GM12878 (cell line): ENCODE data around the gene MNAT1. TPM values are rescaled to one million over a fixed set of nuclear protein-coding genes. Genes with fewer than 3 reads are reported as not detected.

ENCODE experiments used
- ATAC-seq: fragments of 200-7000 bp; cut with Tn5 transposase; 3 replicates; pipeline ENCODE4 v1.9.1; 2020; ENCODE audit warnings: mild to moderate bottlenecking, moderate library complexity
- BruUV-seq: library from RNA; stranded (reverse); fragments of 400-500 nt; replicated peaks from 2 replicates; lab custom pipeline; 2021; lab: Mats Ljungman, UMichigan
- CTCF ChIA-PET: fragments of 300-600 bp; sonication (Branson Sonifier 250); formaldehyde crosslinking; extraction: SDS; loops from one replicate; lab custom pipeline; 2021; ENCODE audit warnings: inconsistent platforms; lab: Yijun Ruan, JAX
- POLR2A ChIA-PET: fragments of 350-600 bp; formaldehyde crosslinking; extraction: SDS; loops from one replicate; lab custom pipeline; 2021; ENCODE audit warnings: inconsistent platforms; lab: Charles Lee
- RAD21 ChIA-PET: fragments of 300-600 bp; sonication (Branson Sonifier 250); formaldehyde crosslinking; loops from one replicate; lab custom pipeline; 2023; ENCODE audit warnings: antibody characterized with exemption; ENCODE audit not compliant: unreplicated experiment; lab: Charles Lee
- SMC1A ChIA-PET: fragments of 300-600 bp; sonication (Branson Sonifier 250); formaldehyde crosslinking; loops from one replicate; lab custom pipeline; 2023; ENCODE audit not compliant: unreplicated experiment, uncharacterized antibody; lab: Charles Lee
- DNase-seq: peaks from one replicate; pipeline ENCODE4 v3.0.0-alpha.2; 2011; ENCODE audit warnings: low read depth, low spot score
- FAIRE-seq: peaks from 3 replicates; lab custom pipeline; 2011; peaks lifted over from hg19 to GRCh38; lab: Jason Lieb, UNC
- H2AFZ ChIP-seq: 2 replicates; pipeline ENCODE4 v1.6.0; 2011; ENCODE audit warnings: low read depth, low read length, control low read depth; ENCODE audit not compliant: control insufficient read depth
- H3K27ac ChIP-seq: 2 replicates; pipeline ENCODE4 v1.5.1; 2011; ENCODE audit warnings: control low read depth; ENCODE audit not compliant: control insufficient read depth, insufficient read depth
- H3K27me3 ChIP-seq, 2 experiments: replicated peaks in 1 of 2; 2 replicates each; pipeline versions ENCODE4 v1.6.0 to v1.6.1; 2011; ENCODE audit warnings: low read length in 1 of 2; ENCODE audit not compliant: control insufficient read depth in 2 of 2, insufficient read depth in 2 of 2
- H3K36me3 ChIP-seq, 2 experiments: 2 replicates each; pipeline ENCODE4 v1.5.1; 2011; ENCODE audit warnings: low read length in 1 of 2; ENCODE audit not compliant: control insufficient read depth in 2 of 2, insufficient read depth in 2 of 2
- H3K4me1 ChIP-seq: 2 replicates; pipeline ENCODE4 v1.6.1; 2011; ENCODE audit warnings: mild to moderate bottlenecking, low read length, moderate library complexity, mixed read lengths; ENCODE audit not compliant: control insufficient read depth, insufficient read depth
- H3K4me2 ChIP-seq: 2 replicates; pipeline ENCODE4 v1.6.0; 2011; ENCODE audit warnings: control low read depth; ENCODE audit not compliant: control insufficient read depth, insufficient read depth
- H3K4me3 ChIP-seq: fragments of 200-600 bp; sonication (generic); 2 replicates; pipeline ENCODE4 v1.5.1; 2016
- H3K79me2 ChIP-seq: 2 replicates; pipeline ENCODE4 v1.6.0; 2011; ENCODE audit warnings: low read length; ENCODE audit not compliant: control insufficient read depth, insufficient read depth
- H3K9ac ChIP-seq: 2 replicates; pipeline ENCODE4 v1.8.0; 2011; ENCODE audit warnings: low read length, control low read depth, mixed read lengths; ENCODE audit not compliant: control insufficient read depth, insufficient read depth
- H3K9me3 ChIP-seq: replicated peaks from 3 replicates; pipeline ENCODE4 v1.5.1; 2011; ENCODE audit warnings: mild to moderate bottlenecking, low read length; ENCODE audit not compliant: control insufficient read depth, insufficient read depth
- H4K20me1 ChIP-seq: 2 replicates; pipeline ENCODE4 v1.6.0; 2011; ENCODE audit not compliant: control insufficient read depth, insufficient read depth
- ATF7 ChIP-seq: fragments of 450-650 bp; IDR thresholded peaks from 2 replicates; pipeline ENCODE4 v1.6.1; 2016; ENCODE audit warnings: low read depth, mild to moderate bottlenecking
- E4F1 ChIP-seq: fragments of 450-650 bp; IDR thresholded peaks from 2 replicates; pipeline ENCODE4 v1.6.1; 2018; ENCODE audit warnings: borderline replicate concordance, mild to moderate bottlenecking; ENCODE audit not compliant: partially characterized antibody
- EZH2 ChIP-seq: IDR thresholded peaks from 2 replicates; pipeline ENCODE4 v1.6.1; 2012; ENCODE audit warnings: low read depth, mild to moderate bottlenecking, control low read depth, inconsistent platforms, low read length, borderline replicate concordance; ENCODE audit not compliant: control insufficient read depth
- HDGF ChIP-seq: fragments of 450-650 bp; IDR thresholded peaks from 2 replicates; pipeline ENCODE4 v1.6.1; 2016; ENCODE audit warnings: antibody characterized with exemption
- KLF5 ChIP-seq: fragments of 450-650 bp; IDR thresholded peaks from 2 replicates; pipeline ENCODE4 v1.6.1; 2014; ENCODE audit warnings: mild to moderate bottlenecking; ENCODE audit not compliant: partially characterized antibody
- RB1 ChIP-seq: fragments of 450-650 bp; formaldehyde crosslinking; IDR thresholded peaks from 2 replicates; pipeline ENCODE4 v1.6.1; 2017; ENCODE audit warnings: mild to moderate bottlenecking, borderline replicate concordance
- SP1 ChIP-seq: IDR thresholded peaks from one replicate; pipeline ENCODE4 v1.6.1; 2011; ENCODE audit warnings: low read depth, low read length
- STAT1 ChIP-seq: fragments of 450-650 bp; conservative IDR thresholded peaks from 2 replicates; pipeline ENCODE4 v1.6.1; 2014; ENCODE audit warnings: antibody characterized with exemption, mild to moderate bottlenecking
- TARDBP ChIP-seq: IDR thresholded peaks from 2 replicates; pipeline ENCODE4 v1.6.1; 2016; ENCODE audit warnings: borderline replicate concordance
- ZSCAN29 ChIP-seq: fragments of 450-650 bp; IDR thresholded peaks from 2 replicates; pipeline ENCODE4 v1.6.1; 2017; ENCODE audit warnings: mild to moderate bottlenecking, moderate library complexity
- in situ Hi-C: fragments of 300-500 bp; cut with MboI; formaldehyde crosslinking; loops from 9 replicates; pipeline ENCODE4 v1.14.3; 2018; ENCODE audit warnings: mixed read lengths
- intact Hi-C: fragments of 100-400 bp; cut with micrococcal nuclease; formaldehyde crosslinking; loops from one replicate; pipeline ENCODE4 v1.14.2; 2022; ENCODE audit not compliant: unreplicated experiment
- polyA plus RNA-seq, 11 experiments: library from polyadenylated mRNA; depleted of rRNA in 4 of 11; unstranded in 6 of 11; stranded (reverse) in 5 of 11; fragments of >200 nt; fragmentation: Nextera tagmentation in 4 of 11; fragmentation: Illumina TruSeq in 1 of 11; extraction: Ambion mirVana in 4 of 11; extraction: Trizol in 1 of 11; gene quantifications; 1 replicate in 1 of 11; 2 replicates in 10 of 11; pipeline versions ENCODE4 v1.2.1 to v1.2.3, GENCODE V29; 2011 to 2016; ENCODE audit warnings: inconsistent platforms in 2 of 11, missing spikeins in 2 of 11, low read depth in 1 of 11
- total RNA-seq, 4 experiments: library from RNA; depleted of rRNA in 3 of 4; stranded (reverse); fragments of >200 nt in 3 of 4; fragmentation: Illumina TruSeq in 1 of 4; extraction: Trizol in 1 of 4; gene quantifications; 2 replicates each; pipeline versions ENCODE4 v1.2.1 to v1.2.3, GENCODE V29; 2013 to 2021

Gene MNAT1
- total and polyA plus RNA-seq, 10 of the 15 experiments (the other 5 are each of a cell fraction or from before 2014, with no cell fraction given), result 26.5 to 67.4 (median 40.8) TPM

- in situ Hi-C loops, result no loop called here
- H3K27me3 ChIP-seq, result no peaks in the 10 kb centered on the region
- H3K36me3 ChIP-seq, result no peaks in the 10 kb centered on the region
- FAIRE-seq (no peak), DNase-seq (no peak), ATAC-seq (no peak)
- no peaks in the 10 kb centered on the region; the same call in 2 of the 3 replicates for H3K9me3 ChIP-seq
- H3K9ac ChIP-seq, result no peak overlapping the region
- ChIA-PET POLR2A (no interaction called here), SMC1A (interaction anchor here (1.6 kb wide), 1 partner anchor 15 kb away, joined by 4 read pairs; no protein-coding TSS in a partner anchor), CTCF (no interaction called here), RAD21 (no interaction called here)
- TF ChIP-seq ATF7 (no peak), SP1 (no peak), EZH2 (no peak), TARDBP (no peak), STAT1 (no peak), HDGF (no peak), KLF5 (no peak), RB1 (no peak), ZSCAN29 (no peak), E4F1 (no peak)
- no peak overlapping the region for H3K4me3 ChIP-seq
- intact Hi-C loops, result no loop called here
- no peak overlapping the region for H3K27ac ChIP-seq
- H4K20me1 ChIP-seq, result no peaks in the 10 kb centered on the region
- no peaks in the 10 kb centered on the region for H3K79me2 ChIP-seq
- H2AFZ ChIP-seq, result no peak overlapping the region
- no peaks in the 10 kb centered on the region for H3K4me1 ChIP-seq
- BruUV-seq, result no TSS peak
- H3K4me2 ChIP-seq, result no peak overlapping the region
These were observed 230.8 kb downstream of the MNAT1 start for GRCh38 chr14:60965402-60965801.
